Brain microvascular endothelial cell (primary cell): ENCODE data around the gene INPP5J.
A peak's percentile ranks its signal among the peaks of the same experiment; 100 is the strongest.

ENCODE experiments used
- DNase-seq: peaks from one replicate; pipeline ENCODE4 v3.0.0-alpha.2; 2020
- H3K27ac ChIP-seq: fragments of 250-450 bp; sonication (Bioruptor Pico); 2 replicates; pipeline ENCODE4 v1.5.1; 2020; ENCODE audit warnings: mild to moderate bottlenecking, moderate library complexity
- H3K27me3 ChIP-seq: fragments of 250-450 bp; sonication (Bioruptor Pico); replicated peaks from 2 replicates; pipeline ENCODE4 v1.5.1; 2020; ENCODE audit warnings: mild to moderate bottlenecking
- H3K36me3 ChIP-seq: fragments of 250-450 bp; sonication (Bioruptor Pico); replicated peaks from 2 replicates; pipeline ENCODE4 v1.5.1; 2020; ENCODE audit warnings: mild to moderate bottlenecking
- H3K4me3 ChIP-seq: 2 replicates; pipeline ENCODE4 v1.5.1; 2011; ENCODE audit warnings: low read depth, mild to moderate bottlenecking, control low read depth, low read length, moderate library complexity
- in situ Hi-C: cut with HindIII; loops from 2 replicates; pipeline ENCODE4 v1.10.0; 2017; ENCODE audit warnings: low sequenced_read_pairs, low pct_ligation_motif_present
- TF ChIP-seq, protein P1 (sequence below): IDR thresholded peaks from 2 replicates; pipeline ENCODE4 v1.5.1; 2011; ENCODE audit warnings: low read depth, mild to moderate bottlenecking, moderate library complexity, low read length, control low read depth, inconsistent platforms; ENCODE audit errors: missing control alignments

The INPP5J gene

DNA sequence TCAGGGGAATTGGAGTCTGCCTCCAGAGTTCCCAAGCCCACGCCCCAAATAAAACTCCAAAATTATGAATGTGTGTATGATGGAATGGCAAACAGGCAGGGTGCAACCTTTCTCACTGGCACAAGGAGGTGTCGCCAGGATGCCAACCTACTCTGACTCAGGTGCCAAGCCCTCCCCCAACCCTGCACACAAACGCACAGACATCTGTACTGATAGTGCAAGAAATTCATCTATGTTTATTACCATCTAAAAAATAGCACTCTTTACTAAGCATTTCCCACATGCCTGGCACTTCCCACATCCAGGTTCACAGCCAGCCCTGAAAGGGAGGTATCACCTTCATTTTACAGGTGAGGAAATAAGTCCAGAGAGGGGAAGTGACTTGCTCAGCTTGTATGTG lies 16.3 kb downstream of the INPP5J start:
- Histone ChIP-seq H3K36me3 (no peaks in the 10 kb centered on the region), H3K27me3 (no peaks in the 10 kb centered on the region), H3K27ac (no peak overlapping the region), H3K4me3 (no peak overlapping the region)
- DNase-seq, result no peak
- TF ChIP-seq, protein P1, sequence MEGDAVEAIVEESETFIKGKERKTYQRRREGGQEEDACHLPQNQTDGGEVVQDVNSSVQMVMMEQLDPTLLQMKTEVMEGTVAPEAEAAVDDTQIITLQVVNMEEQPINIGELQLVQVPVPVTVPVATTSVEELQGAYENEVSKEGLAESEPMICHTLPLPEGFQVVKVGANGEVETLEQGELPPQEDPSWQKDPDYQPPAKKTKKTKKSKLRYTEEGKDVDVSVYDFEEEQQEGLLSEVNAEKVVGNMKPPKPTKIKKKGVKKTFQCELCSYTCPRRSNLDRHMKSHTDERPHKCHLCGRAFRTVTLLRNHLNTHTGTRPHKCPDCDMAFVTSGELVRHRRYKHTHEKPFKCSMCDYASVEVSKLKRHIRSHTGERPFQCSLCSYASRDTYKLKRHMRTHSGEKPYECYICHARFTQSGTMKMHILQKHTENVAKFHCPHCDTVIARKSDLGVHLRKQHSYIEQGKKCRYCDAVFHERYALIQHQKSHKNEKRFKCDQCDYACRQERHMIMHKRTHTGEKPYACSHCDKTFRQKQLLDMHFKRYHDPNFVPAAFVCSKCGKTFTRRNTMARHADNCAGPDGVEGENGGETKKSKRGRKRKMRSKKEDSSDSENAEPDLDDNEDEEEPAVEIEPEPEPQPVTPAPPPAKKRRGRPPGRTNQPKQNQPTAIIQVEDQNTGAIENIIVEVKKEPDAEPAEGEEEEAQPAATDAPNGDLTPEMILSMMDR, result no peak
- in situ Hi-C loops, result no loop called here

DNA sequence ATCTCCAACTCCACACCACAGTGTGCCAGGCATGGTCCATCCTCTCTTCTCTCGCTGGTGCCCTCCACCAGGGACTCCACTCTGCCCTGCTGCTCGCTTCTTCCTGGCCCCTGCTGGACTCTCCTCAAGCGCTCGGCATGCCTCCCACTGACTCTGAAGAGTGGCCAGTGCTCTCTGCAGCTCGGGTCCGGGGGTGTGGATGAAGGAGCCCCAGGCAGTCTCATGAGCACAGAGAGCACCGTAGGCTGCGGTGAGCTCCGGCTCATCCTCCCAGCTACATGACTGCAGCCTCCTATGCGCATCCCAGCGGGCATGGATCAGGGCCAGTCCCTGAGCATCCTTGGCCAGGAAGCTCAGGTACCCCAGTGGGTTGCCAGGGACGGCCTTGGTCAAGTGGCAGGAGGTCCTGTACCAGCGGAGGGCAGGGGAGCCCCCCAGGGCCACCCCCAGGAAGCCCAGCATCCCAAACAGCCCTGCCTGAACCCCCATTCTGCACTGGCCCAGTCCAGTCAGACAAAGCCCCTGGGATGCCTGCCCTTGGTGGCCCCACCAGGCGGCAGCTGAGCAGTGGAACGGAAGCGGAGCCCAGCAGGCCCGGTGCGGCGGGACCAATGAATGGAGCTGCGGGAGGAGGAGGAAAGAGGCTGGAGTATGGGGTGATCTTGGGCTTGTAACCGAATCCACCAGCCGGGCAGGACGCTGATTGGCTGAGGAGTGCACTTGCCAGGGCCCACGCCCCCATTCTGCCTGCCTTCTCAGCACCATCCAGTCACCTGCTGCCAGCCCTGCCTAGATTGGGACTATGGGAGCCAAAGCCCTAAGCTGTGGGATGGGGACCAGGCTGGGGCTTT lies 17.3 kb downstream of the INPP5J start, which contains the start of gene PLA2G3:
PLA2G3 (minus strand) TSS at position 643 of the 851 bp plus-strand sequence; CDS start at position 489, 154 bp downstream.
- Histone ChIP-seq H3K27ac (no peak within 1 kb of the TSS), H3K27me3 (no peaks in the 10 kb centered on the region), H3K36me3 (no peaks in the 10 kb centered on the region), H3K4me3 (peak within 1 kb of the TSS; percentile 12)
- TF ChIP-seq, protein P1, result peak; percentile 45
- in situ Hi-C loops, result no loop called here
- peak; percentile 51 for DNase-seq

DNA sequence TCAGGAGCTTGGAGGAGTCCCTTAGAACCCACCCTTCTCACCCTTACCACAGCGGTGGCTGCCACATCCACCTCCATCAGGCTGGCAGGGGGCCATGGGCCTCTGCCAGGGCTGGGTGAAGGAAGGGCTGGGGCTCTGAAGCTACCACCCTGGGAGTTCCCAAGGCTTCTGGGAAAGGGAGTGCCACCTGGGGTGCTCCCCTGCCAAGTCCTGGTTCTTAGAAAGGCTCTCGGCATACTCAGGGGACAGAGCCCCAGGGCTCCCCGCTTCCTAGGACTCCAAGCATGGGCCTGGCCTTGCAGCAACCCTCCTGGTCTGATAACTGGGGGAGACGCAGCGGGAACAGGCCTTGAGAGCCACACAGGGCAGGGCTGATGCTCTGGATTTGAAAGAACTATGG lies 18.0 kb downstream of the INPP5J start:
- Histone ChIP-seq H3K36me3 (no peaks in the 10 kb centered on the region), H3K27ac (no peak overlapping the region), H3K27me3 (no peaks in the 10 kb centered on the region), H3K4me3 (no peak overlapping the region)
- TF ChIP-seq, protein P1, result no peak
- no peak for DNase-seq
- in situ Hi-C loops, result no loop called here

DNA sequence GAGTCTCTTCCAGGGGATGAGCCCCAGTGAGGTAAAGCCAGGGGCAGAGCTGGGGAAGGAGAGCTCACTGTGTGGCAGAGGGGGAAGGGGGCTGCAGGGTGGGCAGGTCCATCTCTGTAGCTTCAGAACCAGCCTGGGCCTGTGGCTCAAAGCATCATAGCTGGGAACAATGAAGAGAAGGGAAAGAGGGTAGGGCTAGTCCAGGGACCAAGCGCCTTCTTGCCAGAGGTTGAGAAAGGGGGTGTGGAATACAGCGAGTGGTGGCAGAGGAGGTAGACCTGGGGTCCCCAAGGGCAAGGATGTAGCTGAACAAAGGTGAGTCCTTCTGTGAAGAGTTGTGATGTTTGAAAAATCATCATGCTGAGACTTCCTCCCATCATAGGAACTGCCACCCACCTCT lies 18.8 kb downstream of the INPP5J start:
- H3K4me3 ChIP-seq, result no peak overlapping the region
- TF ChIP-seq, protein P1, result no peak
- DNase-seq, result no peak
- no peaks in the 10 kb centered on the region for H3K27me3 ChIP-seq
- H3K36me3 ChIP-seq, result no peaks in the 10 kb centered on the region
- in situ Hi-C loops, result no loop called here
- H3K27ac ChIP-seq, result no peak overlapping the region

DNA sequence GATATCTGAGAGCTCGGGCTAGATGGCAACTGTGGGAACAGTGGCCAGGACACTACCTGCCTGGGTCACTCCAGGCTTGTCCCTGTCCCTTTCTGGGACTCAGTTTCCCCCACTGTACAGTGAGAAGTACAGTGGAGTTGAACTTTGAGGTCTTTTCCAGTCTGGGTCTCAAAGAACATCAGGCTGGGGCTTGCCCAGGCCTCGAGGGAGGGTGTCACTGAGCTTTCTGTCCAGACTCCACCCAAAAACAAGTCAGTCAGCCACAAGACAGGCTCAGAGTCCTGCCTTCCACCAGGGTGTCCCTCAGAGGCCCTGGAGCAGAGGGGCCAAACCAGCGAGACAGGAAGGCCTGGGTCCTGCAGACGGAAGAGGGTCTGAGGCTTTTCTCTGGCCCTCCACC lies 19.5 kb downstream of the INPP5J start:
- in situ Hi-C loops, result no loop called here
- no peak for DNase-seq
- Histone ChIP-seq H3K36me3 (no peaks in the 10 kb centered on the region), H3K27ac (no peak overlapping the region), H3K4me3 (no peak overlapping the region), H3K27me3 (no peaks in the 10 kb centered on the region)
- TF ChIP-seq, protein P1, result no peak

DNA sequence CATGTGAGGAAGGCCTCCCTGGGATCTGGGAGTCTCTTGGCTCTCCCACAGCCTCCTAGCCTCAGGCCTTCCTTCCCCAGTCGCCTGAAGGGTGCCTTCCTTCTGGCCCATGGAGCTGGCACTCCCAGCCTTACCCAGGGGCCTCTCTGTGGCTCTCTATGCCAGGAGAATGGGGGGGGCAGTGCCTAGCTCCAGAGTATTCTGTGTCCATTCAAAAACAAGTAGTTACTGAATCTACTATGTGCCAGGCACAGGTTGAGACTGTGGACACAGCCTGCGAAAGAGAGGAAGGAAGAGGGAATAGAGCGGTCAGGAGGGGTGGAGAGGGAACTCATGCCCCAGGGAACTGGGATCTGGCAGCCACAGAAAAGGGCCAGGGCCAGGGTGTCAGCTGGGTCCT lies 20.3 kb downstream of the INPP5J start:
- Histone ChIP-seq H3K27ac (no peak overlapping the region), H3K36me3 (no peaks in the 10 kb centered on the region), H3K4me3 (no peak overlapping the region), H3K27me3 (no peaks in the 10 kb centered on the region)
- in situ Hi-C loops, result no loop called here
- DNase-seq, result no peak
- TF ChIP-seq, protein P1, result no peak
